IMR-90 (cell line): ENCODE results near the gene TTLL9.

Experiments
- CTCF ChIP-seq: conservative IDR thresholded peaks from 2 replicates; pipeline ENCODE4 v1.5.1; 2012; ENCODE audit warnings: mild to moderate bottlenecking, low read depth, low read length, improper control_type of control experiment
- FOS ChIP-seq: fragments of 150-350 bp; IDR thresholded peaks from 2 replicates; pipeline ENCODE4 v1.6.1; 2016; ENCODE audit warnings: low read depth, low read length
- NFE2L2 ChIP-seq: fragments of 150-350 bp; IDR thresholded peaks from 2 replicates; pipeline ENCODE4 v1.6.1; 2016; ENCODE audit warnings: low read depth, mild to moderate bottlenecking, low read length
- POLR2A ChIP-seq: IDR thresholded peaks from 2 replicates; pipeline ENCODE4 v1.6.1; 2012; ENCODE audit warnings: mild to moderate bottlenecking, low read depth, low read length
- RAD21 ChIP-seq: IDR thresholded peaks from 2 replicates; pipeline ENCODE4 v1.6.1; 2012; ENCODE audit warnings: low read length, improper control_type of control experiment
- RFX5 ChIP-seq: IDR thresholded peaks from 2 replicates; pipeline ENCODE4 v1.8.0; 2012; ENCODE audit warnings: low read depth, mild to moderate bottlenecking, low read length, moderate library complexity
- SMC3 ChIP-seq: fragments of 150-350 bp; IDR thresholded peaks from 2 replicates; pipeline ENCODE4 v1.6.1; 2016; ENCODE audit warnings: low read depth, mild to moderate bottlenecking, antibody characterized with exemption, low read length, moderate library complexity
- USF2 ChIP-seq: fragments of 150-350 bp; IDR thresholded peaks from 2 replicates; pipeline ENCODE4 v1.6.1; 2017; ENCODE audit warnings: mild to moderate bottlenecking, antibody characterized with exemption, low read length, low read depth

- TF ChIP-seq CTCF (no peak), POLR2A (no peak), NFE2L2 (no peak), USF2 (no peak), FOS (no peak), RAD21 (no peak), SMC3 (no peak), RFX5 (no peak)
Measured at GRCh38 chr20:31843881-31844280, 26.6 kb upstream of the TTLL9 start.
